PFSK-1 (cell line): ENCODE measurements around the gene CLASP1.

ENCODE experiments used
- FOXP2 ChIP-seq: optimal IDR thresholded peaks from 2 replicates; pipeline ENCODE3; 2011; ENCODE audit warnings: borderline replicate concordance, control low read depth, inconsistent platforms; ENCODE audit not compliant: insufficient read depth; ENCODE audit errors: extremely low read length, extremely low read depth
- POLR2AphosphoS5 ChIP-seq: IDR thresholded peaks from 2 replicates; pipeline ENCODE4 v1.6.1; 2012; ENCODE audit warnings: low read depth, mild to moderate bottlenecking, control low read depth, low read length, moderate library complexity
- REST ChIP-seq, 2 experiments: IDR thresholded peaks; 2 replicates each; pipeline versions ENCODE4 v1.6.1 to v1.8.0; 2011 to 2012; ENCODE audit warnings: low read depth in 2 of 2, low read length in 2 of 2, control low read depth in 1 of 2, inconsistent platforms in 1 of 2, mild to moderate bottlenecking in 1 of 2, moderate library complexity in 1 of 2; ENCODE audit not compliant: insufficient read depth in 1 of 2
- SIN3A ChIP-seq: IDR thresholded peaks from 2 replicates; pipeline ENCODE4 v1.6.1; 2012; ENCODE audit warnings: mild to moderate bottlenecking, low read length, moderate library complexity, borderline replicate concordance; ENCODE audit not compliant: insufficient read depth
- TAF1 ChIP-seq: IDR thresholded peaks from 2 replicates; pipeline ENCODE4 v1.6.1; 2012; ENCODE audit warnings: low read length, control low read depth, borderline replicate concordance; ENCODE audit not compliant: insufficient read depth

CLASP1 gene

GRCh38 chr2:121342751-121343150, 306.5 kb downstream of the CLASP1 start:
- TF ChIP-seq FOXP2 = no peak
- no peak for TF ChIP-seq TAF1
- TF ChIP-seq POLR2AphosphoS5 = no peak
- TF ChIP-seq SIN3A = no peak
- TF ChIP-seq REST (IDR thresholded peaks at IDR 0.05; ENCODE audit: insufficient read depth in 1 of 2, low read depth in 2 of 2, low read length in 2 of 2) = no peak

- TF ChIP-seq SIN3A (no peak), REST (IDR thresholded peaks at IDR 0.05; ENCODE audit: insufficient read depth in 1 of 2, low read depth in 2 of 2, low read length in 2 of 2) (no peak), TAF1 (no peak)
These were observed 308.3 kb downstream of the CLASP1 start for GRCh38 chr2:121340926-121341325.

- no peak for TF ChIP-seq SIN3A
These were observed 311.0 kb downstream of the CLASP1 start for GRCh38 chr2:121338281-121338680.

GRCh38 chr2:121336528-121337294, 312.6 kb downstream of the CLASP1 start:
- no peak for TF ChIP-seq FOXP2
- no peak for TF ChIP-seq POLR2AphosphoS5

GRCh38 chr2:121335294-121336290, 313.7 kb downstream of the CLASP1 start:
- TF ChIP-seq REST (IDR thresholded peaks at IDR 0.05; ENCODE audit: insufficient read depth in 1 of 2, low read depth in 2 of 2, low read length in 2 of 2) (no peak), SIN3A (no peak), TAF1 (no peak), POLR2AphosphoS5 (no peak), FOXP2 (no peak)
